Heart left ventricle (tissue), 16 donors: ENCODE results near the gene COL1A2. TPM values are rescaled to one million over a fixed set of nuclear protein-coding genes. Genes with fewer than 3 reads are reported as not detected.

ENCODE experiments used
- ATAC-seq, 4 donors: fragments of 200-7000 bp; cut with Tn5 transposase; one replicate each; pipeline ENCODE4 v1.9.1; 2020 to 2022; ENCODE audit warnings: moderate library complexity in 4 of 4, mild to moderate bottlenecking in 3 of 4, moderate number of reproducible peaks in 1 of 4
- DNase-seq, 5 donors: peaks; one replicate each; pipeline ENCODE4 v3.0.0-alpha.2; 2020
- H3K27ac ChIP-seq, 12 donors: fragments of 200-600 bp; sonication (generic) in 4 of 12; one replicate each; pipeline versions ENCODE4 v1.5.0 to v1.8.0; 2016 to 2022; ENCODE audit warnings: mild to moderate bottlenecking in 2 of 12
- H3K27me3 ChIP-seq, 9 donors: fragments of 200-600 bp; sonication (generic) in 2 of 9; one replicate each; pipeline versions ENCODE4 v1.5.1 to v1.8.0; 2016 to 2022; ENCODE audit warnings: mild to moderate bottlenecking in 3 of 9
- H3K36me3 ChIP-seq, 9 donors: fragments of 200-600 bp; sonication (generic) in 2 of 9; one replicate each; pipeline versions ENCODE4 v1.5.0 to v1.8.0; 2018 to 2022; ENCODE audit warnings: mild to moderate bottlenecking in 2 of 9
- H3K4me1 ChIP-seq, 12 donors: fragments of 200-600 bp; sonication (generic) in 4 of 12; one replicate each; pipeline versions ENCODE4 v1.5.0 to v1.8.0; 2016 to 2022; ENCODE audit warnings: mild to moderate bottlenecking in 3 of 12
- H3K4me3 ChIP-seq, 12 donors: fragments of 200-600 bp; sonication (generic) in 4 of 12; one replicate each; pipeline versions ENCODE4 v1.5.0 to v1.8.0; 2017 to 2022; ENCODE audit warnings: mild to moderate bottlenecking in 9 of 12, moderate library complexity in 4 of 12
- H3K9me3 ChIP-seq, 12 donors: fragments of 200-600 bp; sonication (generic) in 4 of 12; one replicate each; pipeline versions ENCODE4 v1.5.0 to v1.8.0; 2016 to 2022; ENCODE audit warnings: mild to moderate bottlenecking in 1 of 12
- CTCF ChIP-seq, 12 donors: fragments of 200-600 bp; sonication (generic) in 4 of 12; IDR thresholded peaks; one replicate each; pipeline versions ENCODE4 v1.5.0 to v1.8.0; 2018 to 2022; ENCODE audit warnings: antibody characterized with exemption in 12 of 12, mild to moderate bottlenecking in 5 of 12
- POLR2A ChIP-seq, 2 donors: fragments of 450-650 bp; IDR thresholded peaks; one replicate each; pipeline ENCODE4 v1.6.1; 2017; ENCODE audit warnings: antibody characterized with exemption in 2 of 2, mild to moderate bottlenecking in 2 of 2, moderate library complexity in 2 of 2
- WGBS, 4 donors: extraction: QIAGEN DNeasy Blood & Tissue Kit in 2 of 4; methylation state at CpG; one replicate each; pipeline versions ENCODE4 v1.1.5 to v1.1.7; 2013 to 2018; 5-methylcytosine and 5-hydroxymethylcytosine counted together
- intact Hi-C, 10 donors: fragments of 100-400 bp; cut with DNase I; formaldehyde crosslinking; loops; one replicate each; pipeline versions ENCODE4 v1.11.1 to v1.14.2; 2022
- polyA plus RNA-seq, 2 donors: library from polyadenylated mRNA; stranded (reverse); fragments of 200-250 nt; gene quantifications; one replicate each; pipeline ENCODE4 v1.2.3, GENCODE V29; 2013
- total RNA-seq, 9 donors: library from RNA; depleted of rRNA in 2 of 9; stranded (reverse); fragments of >200 nt in 2 of 9; fragmentation: NEBNext Ultra II Directional in 3 of 9; extraction: Animal tissue kit (Norgen Biotek cat#: 25700) in 3 of 9; gene quantifications; one replicate each; pipeline versions ENCODE4 v1.1.0 to v1.2.4, GENCODE V29; 2016 to 2023
- donor health status: ischemic (EF 13 %, LVEDD 7.1; RV severe dilation, severe dysfunction).
- donor health status: healthy with polysubstance abuse.
- donor health status: DM: no; HTN: yes; CAD: no.
- donor health status: DM: no; HTN: no; CAD: no.
- donor health status: ischemic (EF 25% LVEDD 6.9; RV normal size, moderate dysfunction).
- donor health status: ischemic (EF 25% LVEDD 5.7; RV mildly dilated, moderate dysfunction).
- donor health status: healthy.
- donor health status: DM: yes; HTN: yes; CAD: no.
- donor health status: ischemic (EF 35%, LVEDD 5.7; RV mildly dilated, moderate dysfunction).
- donor health status: nonischemic (EF 11% LVEDD 7.7; RV severe dilation, severe dysfunction).
- donor health status: DM: yes; HTN: yes; CAD: no.
- donor health status: PGD.
- donor health status: ischemic (EF 29% LVEDD 5.4; RV normal size, mild dysfunction).
- donor health status: nonischemic (EF 23%, LVEDD 6.1; RV moderate dilation, normal function).

COL1A2 gene
- total and polyA plus RNA-seq, 11 donors, result 33.1 to 615 (median 104) TPM

GRCh38 chr7:94452239-94452638 is 57.5 kb downstream of the COL1A2 start:
- intact Hi-C loops, result loop anchor here (5.0 to 10.0 kb wide), 11 partner anchors 55 to 1025 kb away; partner anchors contain the start of genes SGCE (in 4 of the 10) and CASD1 (in 1 of the 10)
- peak overlapping the region in 1 of 12 donors; percentile 6 for H3K27ac ChIP-seq
- peaks cover 0 to 5% (median 0%) of the 10 kb centered on the region in 9 donors for H3K27me3 ChIP-seq
- 37 to 47% (median 40%) methylated on average over 3 of the region's 3 CpGs for WGBS, 4 donors
- DNase-seq (peak in 2 of 5 donors; percentile 15 to 37), ATAC-seq (peak; percentile 77 to 92 (median 84))
- no peak overlapping the region for H3K4me3 ChIP-seq
- H3K9me3 ChIP-seq, result peaks cover 0 to 9% (median 5%) of the 10 kb centered on the region in 12 donors
- no peaks in the 10 kb centered on the region for H3K36me3 ChIP-seq
- TF ChIP-seq CTCF (IDR thresholded peaks at IDR 0.05), result no peak
- no peak for TF ChIP-seq POLR2A (IDR thresholded peaks at IDR 0.05)
- H3K4me1 ChIP-seq, result peaks cover 0 to 15% (median 5%) of the 10 kb centered on the region in 12 donors

- Histone ChIP-seq H3K27ac (peak overlapping the region in 1 of 12 donors; percentile 3), H3K9me3 (peaks cover 0 to 1% (median 0%) of the 10 kb centered on the region in 12 donors), H3K36me3 (no peaks in the 10 kb centered on the region), H3K4me1 (peaks cover 0 to 15% (median 5%) of the 10 kb centered on the region in 12 donors), H3K27me3 (no peaks in the 10 kb centered on the region), H3K4me3 (no peak overlapping the region)
- WGBS, 4 donors, result 50 to 54% (median 54%) methylated on average over 2 of the region's 2 CpGs
- TF ChIP-seq CTCF (IDR thresholded peaks at IDR 0.05) (no peak), POLR2A (IDR thresholded peaks at IDR 0.05) (no peak)
- intact Hi-C loops, result loop anchor here (5.0 to 10.0 kb wide), 11 partner anchors 53 to 1023 kb away; partner anchors contain the start of genes SGCE (in 4 of the 10) and CASD1 (in 1 of the 10)
- no peak for DNase-seq
- peak in 1 of 4 donors; percentile 62 for ATAC-seq
These were observed 59.2 kb downstream of the COL1A2 start for GRCh38 chr7:94453898-94454297.

DNA sequence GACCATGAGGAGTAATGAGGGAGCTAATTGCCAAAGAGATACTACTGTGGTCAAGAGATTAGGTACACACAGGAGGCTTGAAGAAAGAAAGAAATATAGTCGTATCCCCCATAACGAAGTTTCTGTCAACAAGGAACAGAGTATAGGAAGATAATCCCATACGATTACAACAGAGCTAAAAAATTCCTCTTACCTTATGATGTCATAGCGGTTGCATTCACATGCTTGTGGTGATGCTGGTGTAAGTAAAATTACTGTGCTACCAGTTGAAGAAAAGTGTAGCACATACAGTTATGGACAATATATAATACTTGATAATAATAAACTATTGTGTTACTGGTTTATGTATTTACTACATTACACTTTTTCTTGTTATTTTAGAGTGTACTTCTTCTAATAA is 63.3 kb downstream of the COL1A2 start:
- 85 to 90% (median 88%) methylated on average over 4 of the region's 4 CpGs for WGBS, 4 donors
- no peak for TF ChIP-seq CTCF (IDR thresholded peaks at IDR 0.05)
- no peak for TF ChIP-seq POLR2A (IDR thresholded peaks at IDR 0.05)
- intact Hi-C loops, result loop anchor here in 5 of 10 donors (10.0 kb wide), 4 partner anchors 187 to 1017 kb away; no protein-coding TSS in a partner anchor
- ATAC-seq (no peak), DNase-seq (no peak)
- no peak overlapping the region for H3K4me3 ChIP-seq
- no peak overlapping the region for H3K27ac ChIP-seq
- peaks cover 0 to 6% (median 0%) of the 10 kb centered on the region in 12 donors for H3K4me1 ChIP-seq
- H3K36me3 ChIP-seq, result no peaks in the 10 kb centered on the region
- no peaks in the 10 kb centered on the region for H3K9me3 ChIP-seq
- H3K27me3 ChIP-seq, result no peaks in the 10 kb centered on the region

DNA sequence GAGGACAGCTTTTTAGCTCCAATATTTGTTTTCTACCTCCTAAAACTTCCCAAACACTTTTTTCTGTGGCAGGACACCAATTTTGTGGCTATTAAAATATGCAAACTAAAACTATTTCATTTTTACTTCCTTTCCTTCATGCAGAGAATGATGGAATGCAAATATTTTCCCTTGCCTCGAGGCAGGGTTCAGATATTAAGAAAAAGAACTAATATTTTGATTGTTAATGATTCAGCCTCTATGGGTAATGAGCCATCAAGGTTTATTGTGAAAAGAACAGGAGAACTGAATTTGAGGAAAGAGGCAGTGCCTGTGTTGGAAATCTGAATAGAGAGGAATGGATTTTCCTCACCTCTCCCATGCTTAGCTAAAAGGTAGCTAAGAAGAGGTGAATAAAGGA is 71.8 kb downstream of the COL1A2 start:
- DNase-seq (no peak), ATAC-seq (no peak)
- TF ChIP-seq CTCF (IDR thresholded peaks at IDR 0.05) (no peak), POLR2A (IDR thresholded peaks at IDR 0.05) (no peak)
- H3K4me1 ChIP-seq, result no peaks in the 10 kb centered on the region
- intact Hi-C loops, result no loop called here
- 64 to 82% (median 66%) methylated on average over 1 of the region's 1 CpG for WGBS, 4 donors
- H3K27me3 ChIP-seq, result no peaks in the 10 kb centered on the region
- no peaks in the 10 kb centered on the region for H3K36me3 ChIP-seq
- peaks cover 0 to 10% (median 6%) of the 10 kb centered on the region in 12 donors for H3K9me3 ChIP-seq
- H3K4me3 ChIP-seq, result no peak overlapping the region
- H3K27ac ChIP-seq, result no peak overlapping the region
